HG03280 (cell line): Measurements from ENCODE around the gene DNM3.
"Not testable (repeated sequence)": the region's sequence is repeated elsewhere in the genome, so short reads cannot be mapped to it uniquely, and the experiment has no call there.

Source experiments
- ATAC-seq: cut with Tn5 transposase; IDR thresholded peaks from one replicate; pipeline ENCODE4 v1.9.1; 2021; ENCODE audit warnings: mild to moderate bottlenecking, moderate library complexity; ENCODE audit not compliant: unreplicated experiment

DNM3 gene

GRCh38 chr1:172347416-172347815 is 506.1 kb downstream of the DNM3 start:
- no peak for ATAC-seq

- ATAC-seq = no peak
Measured at GRCh38 chr1:172350856-172351255, 509.6 kb downstream of the DNM3 start.

GRCh38 chr1:172351346-172351745 is 510.0 kb downstream of the DNM3 start:
- ATAC-seq = no peak

- ATAC-seq = no peak
Measured at GRCh38 chr1:172351754-172352161, 510.5 kb downstream of the DNM3 start.

- ATAC-seq = no peak
Measured at GRCh38 chr1:172352435-172352834, 511.1 kb downstream of the DNM3 start.

GRCh38 chr1:172354291-172355274 is 513.3 kb downstream of the DNM3 start:
- ATAC-seq = no peak

GRCh38 chr1:172356620-172357019 is 515.3 kb downstream of the DNM3 start:
- ATAC-seq = no peak

- peak; percentile 13 for ATAC-seq
Measured at GRCh38 chr1:172357753-172358385, 516.6 kb downstream of the DNM3 start.

GRCh38 chr1:172359491-172359999 is 518.2 kb downstream of the DNM3 start:
- no peak for ATAC-seq

GRCh38 chr1:172360511-172360910 is 519.2 kb downstream of the DNM3 start:
- ATAC-seq = no peak

- ATAC-seq = no peak
Measured at GRCh38 chr1:172360985-172361384, 519.7 kb downstream of the DNM3 start.

GRCh38 chr1:172363852-172364251 is 522.6 kb downstream of the DNM3 start:
- ATAC-seq = no peak

GRCh38 chr1:172371646-172372045 is 530.3 kb downstream of the DNM3 start:
- ATAC-seq = not testable (repeated sequence)

GRCh38 chr1:172373864-172374263 is 532.6 kb downstream of the DNM3 start:
- ATAC-seq = no peak

GRCh38 chr1:172375211-172375631 is 533.9 kb downstream of the DNM3 start:
- ATAC-seq = no peak

- no peak for ATAC-seq
Measured at GRCh38 chr1:172376431-172376830, 535.1 kb downstream of the DNM3 start.

GRCh38 chr1:172377565-172377964 is 536.3 kb downstream of the DNM3 start:
- ATAC-seq = no peak

- no peak for ATAC-seq
Measured at GRCh38 chr1:172378109-172378760, 536.9 kb downstream of the DNM3 start.

- peak; percentile 61 for ATAC-seq
Measured at GRCh38 chr1:172380441-172381244, 539.3 kb downstream of the DNM3 start.

- ATAC-seq = no peak
Measured at GRCh38 chr1:172381946-172382345, 540.6 kb downstream of the DNM3 start.
